GM23338 (cell line): ENCODE measurements around the gene GJC2.

Experiments used
- CREB1 ChIP-seq: fragments of 250-450 bp; sonication (Bioruptor Pico); IDR thresholded peaks from 2 replicates; pipeline ENCODE4 v1.5.0; 2020; ENCODE audit warnings: low read depth, mild to moderate bottlenecking, moderate library complexity
- CTCF ChIP-seq, 2 experiments: fragments of 200-600 bp in 1 of 2; sonication (generic) in 1 of 2; conservative IDR thresholded peaks; 2 replicates each; pipeline versions ENCODE4 v1.5.1 to v1.6.1; 2016 to 2017; ENCODE audit warnings: antibody characterized with exemption in 2 of 2, low read depth in 2 of 2, mild to moderate bottlenecking in 2 of 2, moderate library complexity in 1 of 2
- ETS1 ChIP-seq: IDR thresholded peaks from 2 replicates; pipeline ENCODE4 v1.6.1; 2016; ENCODE audit warnings: antibody characterized with exemption
- EZH2 ChIP-seq: fragments of 200-600 bp; sonication (generic); IDR thresholded peaks from one replicate; pipeline ENCODE4 v1.8.0; 2017; ENCODE audit warnings: antibody characterized with exemption, mild to moderate bottlenecking, low read depth; ENCODE audit not compliant: unreplicated experiment
- EZH2phosphoT487 ChIP-seq: fragments of 200-600 bp; sonication (generic); IDR thresholded peaks from one replicate; pipeline ENCODE4 v1.8.1; 2018; ENCODE audit warnings: antibody characterized with exemption; ENCODE audit not compliant: unreplicated experiment
- JUNB ChIP-seq: IDR thresholded peaks from one replicate; pipeline ENCODE4 v1.6.1; 2016; ENCODE audit warnings: antibody characterized with exemption; ENCODE audit not compliant: unreplicated experiment
- NANOG ChIP-seq: IDR thresholded peaks from 2 replicates; pipeline ENCODE4 v1.6.1; 2016; ENCODE audit warnings: antibody characterized with exemption, borderline replicate concordance
- POLR2AphosphoS5 ChIP-seq: IDR thresholded peaks from 2 replicates; pipeline ENCODE4 v1.6.1; 2016; ENCODE audit warnings: antibody characterized with exemption, low read depth
- REST ChIP-seq: IDR thresholded peaks from one replicate; pipeline ENCODE4 v1.6.1; 2018; ENCODE audit warnings: antibody characterized with exemption; ENCODE audit not compliant: unreplicated experiment
- STAT1 ChIP-seq: IDR thresholded peaks from one replicate; pipeline ENCODE4 v1.6.1; 2016; ENCODE audit warnings: antibody characterized with exemption; ENCODE audit not compliant: unreplicated experiment
- ZNF114 ChIP-seq: fragments of 250-450 bp; sonication (Bioruptor Pico); IDR thresholded peaks from 2 replicates; pipeline ENCODE4 v1.5.0; 2020; ENCODE audit warnings: mild to moderate bottlenecking, moderate library complexity
- ZNF331 ChIP-seq: fragments of 250-450 bp; sonication (Bioruptor Pico); IDR thresholded peaks from 2 replicates; pipeline ENCODE4 v1.5.0; 2020; ENCODE audit warnings: low read depth, mild to moderate bottlenecking, moderate library complexity
- ZNF462 ChIP-seq: fragments of 250-450 bp; sonication (Bioruptor Pico); IDR thresholded peaks from 2 replicates; pipeline ENCODE4 v1.5.0; 2020; ENCODE audit warnings: mild to moderate bottlenecking, moderate library complexity

GRCh38 chr1:228161362-228161761, 11.6 kb downstream of the GJC2 start:
- no peak for TF ChIP-seq EZH2
- TF ChIP-seq CTCF (conservative IDR thresholded peaks at IDR 0.05; ENCODE audit: low read depth in 2 of 2), result no peak
- TF ChIP-seq JUNB, result no peak
- no peak for TF ChIP-seq REST
- no peak for TF ChIP-seq EZH2phosphoT487
- no peak for TF ChIP-seq POLR2AphosphoS5
- TF ChIP-seq ETS1, result no peak
- TF ChIP-seq CREB1 (CRISPR knock-in tag), result no peak
- no peak for TF ChIP-seq NANOG
- no peak for TF ChIP-seq ZNF331 (CRISPR knock-in tag)
- no peak for TF ChIP-seq ZNF114 (CRISPR knock-in tag)
- TF ChIP-seq STAT1, result no peak
- TF ChIP-seq ZNF462 (CRISPR knock-in tag), result no peak
